Measurements from ENCODE around the gene PRR13.
"Not testable (repeated sequence)": the region's sequence is repeated elsewhere in the genome, so short reads cannot be mapped to it uniquely, and the experiment has no call there.

PRR13 gene

GRCh38 chr12:53418221-53418620 is 23.3 kb upstream of the PRR13 start:
- no peak overlapping the region for H3K27ac ChIP-seq
- TF ChIP-seq, protein P1, sequence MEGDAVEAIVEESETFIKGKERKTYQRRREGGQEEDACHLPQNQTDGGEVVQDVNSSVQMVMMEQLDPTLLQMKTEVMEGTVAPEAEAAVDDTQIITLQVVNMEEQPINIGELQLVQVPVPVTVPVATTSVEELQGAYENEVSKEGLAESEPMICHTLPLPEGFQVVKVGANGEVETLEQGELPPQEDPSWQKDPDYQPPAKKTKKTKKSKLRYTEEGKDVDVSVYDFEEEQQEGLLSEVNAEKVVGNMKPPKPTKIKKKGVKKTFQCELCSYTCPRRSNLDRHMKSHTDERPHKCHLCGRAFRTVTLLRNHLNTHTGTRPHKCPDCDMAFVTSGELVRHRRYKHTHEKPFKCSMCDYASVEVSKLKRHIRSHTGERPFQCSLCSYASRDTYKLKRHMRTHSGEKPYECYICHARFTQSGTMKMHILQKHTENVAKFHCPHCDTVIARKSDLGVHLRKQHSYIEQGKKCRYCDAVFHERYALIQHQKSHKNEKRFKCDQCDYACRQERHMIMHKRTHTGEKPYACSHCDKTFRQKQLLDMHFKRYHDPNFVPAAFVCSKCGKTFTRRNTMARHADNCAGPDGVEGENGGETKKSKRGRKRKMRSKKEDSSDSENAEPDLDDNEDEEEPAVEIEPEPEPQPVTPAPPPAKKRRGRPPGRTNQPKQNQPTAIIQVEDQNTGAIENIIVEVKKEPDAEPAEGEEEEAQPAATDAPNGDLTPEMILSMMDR (conservative IDR thresholded peaks at IDR 0.05), result no peak

GRCh38 chr12:53419756-53420155 is 21.8 kb upstream of the PRR13 start:
- TF ChIP-seq, protein P1 (conservative IDR thresholded peaks at IDR 0.05), result no peak
- no peak overlapping the region for H3K27ac ChIP-seq

GRCh38 chr12:53422247-53422646 is 19.3 kb upstream of the PRR13 start:
- H3K27ac ChIP-seq, result not testable (repeated sequence)

DNA sequence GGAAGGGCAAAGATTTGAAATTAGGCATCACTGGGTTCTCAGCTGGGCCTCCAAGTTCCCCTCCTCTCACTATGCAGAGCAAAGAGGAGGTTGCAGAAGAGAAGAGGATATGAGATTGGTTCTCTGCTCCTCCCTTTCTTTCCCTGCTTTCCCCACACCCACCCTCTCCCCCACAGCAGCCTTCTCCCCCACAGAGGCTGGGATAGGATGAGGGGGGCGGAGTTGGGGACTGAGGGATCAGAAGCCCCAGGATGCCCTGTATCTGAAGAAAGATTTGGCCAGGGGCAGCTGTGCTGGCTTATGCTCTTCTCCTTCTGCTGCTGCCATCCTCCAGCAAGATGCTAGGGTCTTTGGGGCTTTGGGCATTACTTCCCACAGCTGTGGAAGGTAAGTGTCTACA is 17.9 kb upstream of the PRR13 start, which contains the start of gene AMHR2:
AMHR2 (plus strand) TSS at position 259 of the 400 bp plus-strand sequence; CDS start at position 339, 80 bp downstream.
- peak within 1 kb of the TSS; percentile 73; the same call in 1 of the 2 replicates for H3K27ac ChIP-seq
- TF ChIP-seq, protein P1 (conservative IDR thresholded peaks at IDR 0.05), result no peak

DNA sequence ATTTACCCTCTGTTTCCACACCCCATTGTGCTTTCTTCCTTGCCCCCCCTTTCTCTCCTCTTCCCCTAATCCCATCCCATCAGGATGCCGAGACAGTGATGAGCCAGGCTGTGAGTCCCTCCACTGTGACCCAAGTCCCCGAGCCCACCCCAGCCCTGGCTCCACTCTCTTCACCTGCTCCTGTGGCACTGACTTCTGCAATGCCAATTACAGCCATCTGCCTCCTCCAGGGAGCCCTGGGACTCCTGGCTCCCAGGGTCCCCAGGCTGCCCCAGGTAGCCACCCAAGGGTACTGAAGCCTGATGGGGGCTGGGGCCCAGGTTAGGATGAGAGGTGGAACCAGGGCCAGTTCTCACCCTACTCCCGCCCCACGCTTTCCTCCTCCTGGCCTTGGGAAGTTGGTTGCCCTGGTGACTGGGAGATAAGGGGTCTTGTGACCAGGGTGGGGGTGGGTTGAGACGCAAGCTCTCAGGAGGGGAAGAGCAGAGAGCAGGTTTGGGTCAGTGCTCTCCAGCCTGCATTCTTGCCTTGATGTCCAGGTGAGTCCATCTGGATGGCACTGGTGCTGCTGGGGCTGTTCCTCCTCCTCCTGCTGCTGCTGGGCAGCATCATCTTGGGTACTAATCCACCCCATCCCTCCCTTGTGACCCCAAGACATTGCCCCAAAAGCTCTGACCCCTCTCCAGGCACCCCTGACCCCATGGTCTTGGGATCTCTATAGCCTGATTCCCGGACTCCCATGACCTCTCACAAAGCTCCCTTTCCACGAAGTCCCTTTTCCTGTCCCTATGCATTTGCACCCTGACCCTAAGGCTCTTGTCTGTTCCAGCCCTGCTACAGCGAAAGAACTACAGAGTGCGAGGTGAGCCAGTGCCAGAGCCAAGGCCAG is 16.7 kb upstream of the PRR13 start:
- H3K27ac ChIP-seq, result peak overlapping the region; percentile 73; the same call in 1 of the 2 replicates
- TF ChIP-seq, protein P1 (conservative IDR thresholded peaks at IDR 0.05), result no peak

DNA sequence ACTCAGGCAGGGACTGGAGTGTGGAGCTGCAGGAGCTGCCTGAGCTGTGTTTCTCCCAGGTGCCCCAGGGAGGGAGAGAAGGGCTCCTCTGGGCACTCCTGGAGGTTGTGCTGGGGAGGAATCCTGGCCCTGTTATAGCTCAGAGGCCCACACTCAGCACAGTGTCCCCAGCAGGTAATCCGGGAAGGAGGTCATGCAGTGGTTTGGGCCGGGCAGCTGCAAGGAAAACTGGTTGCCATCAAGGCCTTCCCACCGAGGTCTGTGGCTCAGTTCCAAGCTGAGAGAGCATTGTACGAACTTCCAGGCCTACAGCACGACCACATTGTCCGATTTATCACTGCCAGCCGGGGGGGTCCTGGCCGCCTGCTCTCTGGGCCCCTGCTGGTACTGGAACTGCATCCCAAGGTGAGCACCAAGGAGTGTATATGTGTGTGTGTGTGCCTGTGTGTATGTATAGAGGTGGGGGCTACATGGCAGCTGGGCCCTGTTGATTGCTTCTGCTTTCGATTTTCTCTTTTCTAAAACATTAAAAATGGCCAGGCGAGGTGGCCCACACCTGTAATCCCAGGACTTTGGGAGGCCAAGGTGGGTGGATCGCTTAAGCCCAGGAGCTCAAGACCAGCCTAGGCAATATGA is 15.9 kb upstream of the PRR13 start:
- H3K27ac ChIP-seq, result peak overlapping the region; percentile 73
- TF ChIP-seq, protein P1 (conservative IDR thresholded peaks at IDR 0.05), result no peak

GRCh38 chr12:53427905-53428594 is 13.5 kb upstream of the PRR13 start:
- TF ChIP-seq, protein P1 (conservative IDR thresholded peaks at IDR 0.05), result no peak
- peak overlapping the region; percentile 73 for H3K27ac ChIP-seq

Data from VCaP (cell line).